GM12875 (cell line): ENCODE measurements around the gene LIPM.
"Not testable (repeated sequence)": the region's sequence is repeated elsewhere in the genome, so short reads cannot be mapped to it uniquely, and the experiment has no call there.

Experiments used
- H3K4me3 ChIP-seq: one replicate; pipeline ENCODE4 v1.5.1; 2011; ENCODE audit warnings: low read depth, low read length, control low read depth
- TF ChIP-seq, protein P1 (sequence below): IDR thresholded peaks from 2 replicates; pipeline ENCODE4 v1.5.1; 2011; ENCODE audit warnings: low read depth, mild to moderate bottlenecking, control low read depth, inconsistent platforms, low read length, moderate library complexity, borderline replicate concordance; ENCODE audit not compliant: insufficient read depth

LIPM gene

DNA sequence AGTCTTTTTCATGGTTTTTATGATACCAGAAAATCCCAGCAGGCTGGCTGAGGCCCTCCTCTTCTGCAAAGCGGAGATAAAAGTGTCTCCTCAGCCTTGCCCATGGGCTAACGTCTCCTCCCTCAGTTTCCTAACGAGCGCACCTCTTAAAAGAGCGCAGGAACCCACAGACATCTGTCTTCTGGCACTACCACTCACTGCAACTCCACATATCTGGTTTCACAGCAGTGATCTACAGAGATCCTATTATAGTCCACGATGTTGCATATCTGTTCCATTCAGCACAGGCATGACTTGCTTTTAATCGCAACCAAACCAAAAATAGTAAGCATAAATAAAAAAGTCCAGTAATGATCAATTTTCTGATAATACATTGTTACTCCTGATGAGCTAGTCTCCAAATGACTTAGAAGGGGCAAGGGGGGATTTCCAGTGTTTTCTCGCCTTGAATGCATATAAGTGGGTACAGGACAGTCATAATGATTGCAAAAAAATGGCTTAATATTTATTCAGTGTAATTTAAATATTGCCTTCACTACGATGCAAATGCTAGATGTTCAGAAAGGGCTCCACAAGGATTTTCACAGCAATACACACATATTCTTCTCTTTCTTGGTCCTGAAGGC, 28.2 kb downstream of the LIPM start:
- H3K4me3 ChIP-seq, result no peak overlapping the region
- TF ChIP-seq, protein P1, sequence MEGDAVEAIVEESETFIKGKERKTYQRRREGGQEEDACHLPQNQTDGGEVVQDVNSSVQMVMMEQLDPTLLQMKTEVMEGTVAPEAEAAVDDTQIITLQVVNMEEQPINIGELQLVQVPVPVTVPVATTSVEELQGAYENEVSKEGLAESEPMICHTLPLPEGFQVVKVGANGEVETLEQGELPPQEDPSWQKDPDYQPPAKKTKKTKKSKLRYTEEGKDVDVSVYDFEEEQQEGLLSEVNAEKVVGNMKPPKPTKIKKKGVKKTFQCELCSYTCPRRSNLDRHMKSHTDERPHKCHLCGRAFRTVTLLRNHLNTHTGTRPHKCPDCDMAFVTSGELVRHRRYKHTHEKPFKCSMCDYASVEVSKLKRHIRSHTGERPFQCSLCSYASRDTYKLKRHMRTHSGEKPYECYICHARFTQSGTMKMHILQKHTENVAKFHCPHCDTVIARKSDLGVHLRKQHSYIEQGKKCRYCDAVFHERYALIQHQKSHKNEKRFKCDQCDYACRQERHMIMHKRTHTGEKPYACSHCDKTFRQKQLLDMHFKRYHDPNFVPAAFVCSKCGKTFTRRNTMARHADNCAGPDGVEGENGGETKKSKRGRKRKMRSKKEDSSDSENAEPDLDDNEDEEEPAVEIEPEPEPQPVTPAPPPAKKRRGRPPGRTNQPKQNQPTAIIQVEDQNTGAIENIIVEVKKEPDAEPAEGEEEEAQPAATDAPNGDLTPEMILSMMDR, result no peak

GRCh38 chr10:88831709-88832108, 29.2 kb downstream of the LIPM start:
- TF ChIP-seq, protein P1, result no peak
- no peak overlapping the region for H3K4me3 ChIP-seq

DNA sequence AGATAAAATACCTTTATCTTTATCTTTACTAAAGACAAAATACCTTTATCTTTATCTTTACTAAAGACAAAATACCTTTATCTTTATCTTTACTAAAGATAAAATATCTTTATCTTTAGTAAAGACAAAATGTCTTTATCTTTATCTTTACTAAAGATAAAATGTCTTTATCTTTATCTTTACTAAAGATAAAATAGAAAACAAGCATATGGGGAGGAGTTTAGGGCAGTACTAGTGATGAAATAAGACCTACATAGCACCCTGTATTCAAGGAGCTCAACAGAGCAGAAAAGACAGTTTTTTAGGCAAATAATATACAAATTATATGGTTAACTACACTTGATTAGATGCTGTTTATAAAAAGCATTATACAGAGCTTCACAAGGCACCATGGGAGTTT, 29.8 kb downstream of the LIPM start:
- no peak overlapping the region for H3K4me3 ChIP-seq
- TF ChIP-seq, protein P1, result no peak

DNA sequence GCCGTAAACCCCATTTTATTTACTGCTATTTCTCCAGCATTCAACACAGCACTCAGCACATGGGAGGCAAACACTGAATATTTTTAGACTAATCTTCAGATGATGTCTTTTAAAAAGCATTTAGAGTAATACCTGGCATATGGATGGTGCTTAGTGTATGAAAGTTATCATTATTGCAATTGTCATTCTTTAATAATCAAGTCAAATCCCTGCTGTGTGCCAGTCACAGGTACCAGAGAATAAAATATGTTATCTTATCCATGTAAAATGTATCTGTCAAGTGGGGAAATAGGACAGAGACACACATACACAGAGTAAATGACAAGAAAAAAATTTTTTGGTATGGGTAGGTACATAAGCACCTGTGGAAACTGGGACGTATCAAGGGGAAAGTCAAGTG, 30.6 kb downstream of the LIPM start:
- H3K4me3 ChIP-seq, result no peak overlapping the region
- TF ChIP-seq, protein P1, result no peak

DNA sequence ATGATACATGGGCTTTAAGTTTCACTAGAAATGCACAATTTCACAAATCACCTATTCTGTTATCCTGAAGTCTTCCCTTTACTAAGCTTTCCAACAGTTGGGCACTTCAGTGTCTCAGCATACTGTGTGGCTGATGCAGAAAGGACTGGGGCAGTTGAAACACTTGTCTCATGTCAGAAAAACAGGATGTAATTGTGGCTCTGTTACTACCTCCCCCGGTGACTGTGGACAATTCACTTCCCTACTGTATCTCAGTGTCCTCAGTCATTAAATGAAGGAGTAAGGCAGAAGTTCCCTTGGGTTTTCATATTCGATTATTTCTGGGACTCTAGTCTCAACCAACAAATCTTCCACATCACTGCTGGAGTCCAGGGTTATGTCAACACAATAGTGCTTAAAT, 31.2 kb downstream of the LIPM start:
- no peak overlapping the region for H3K4me3 ChIP-seq
- TF ChIP-seq, protein P1, result no peak

- H3K4me3 ChIP-seq, result no peak overlapping the region
- TF ChIP-seq, protein P1, result peak; percentile 73
Observed at GRCh38 chr10:88835096-88835909, 32.8 kb downstream of the LIPM start.

- TF ChIP-seq, protein P1, result no peak
- no peak overlapping the region for H3K4me3 ChIP-seq
Observed at GRCh38 chr10:88835910-88836221, 33.3 kb downstream of the LIPM start.

- H3K4me3 ChIP-seq, result not testable (repeated sequence)
Observed at GRCh38 chr10:88837632-88838031, 35.1 kb downstream of the LIPM start.
